ENCODE data around the gene PFDN5.

GRCh38 chr12:53343969-53344368 is 48.6 kb downstream of the PFDN5 start:
- TF ChIP-seq CTCF (conservative IDR thresholded peaks at IDR 0.05; ENCODE audit: low read length), result no peak
- no peak for TF ChIP-seq EZH2phosphoT487 (IDR thresholded peaks at IDR 0.05; ENCODE audit: borderline replicate concordance, low read depth, low read length)
